Daoy (cell line): ENCODE measurements around the gene MLC1. TPM values are rescaled to one million over a fixed set of nuclear protein-coding genes. Genes with fewer than 3 reads are reported as not detected.
"Not testable (repeated sequence)": the region's sequence is repeated elsewhere in the genome, so short reads cannot be mapped to it uniquely, and the experiment has no call there.

Experiments
- DNase-seq: peaks from one replicate; pipeline ENCODE4 v3.0.0-alpha.2; 2015; ENCODE audit warnings: low read depth
- total RNA-seq: library from RNA; depleted of rRNA; stranded (reverse); fragments of >200 nt; shearing (Covaris generic); gene quantifications from 2 replicates; pipeline ENCODE4 v1.2.3, GENCODE V29; 2014

MLC1 gene
- total RNA-seq, 1 experiment from 2014 or later: not detected

DNA sequence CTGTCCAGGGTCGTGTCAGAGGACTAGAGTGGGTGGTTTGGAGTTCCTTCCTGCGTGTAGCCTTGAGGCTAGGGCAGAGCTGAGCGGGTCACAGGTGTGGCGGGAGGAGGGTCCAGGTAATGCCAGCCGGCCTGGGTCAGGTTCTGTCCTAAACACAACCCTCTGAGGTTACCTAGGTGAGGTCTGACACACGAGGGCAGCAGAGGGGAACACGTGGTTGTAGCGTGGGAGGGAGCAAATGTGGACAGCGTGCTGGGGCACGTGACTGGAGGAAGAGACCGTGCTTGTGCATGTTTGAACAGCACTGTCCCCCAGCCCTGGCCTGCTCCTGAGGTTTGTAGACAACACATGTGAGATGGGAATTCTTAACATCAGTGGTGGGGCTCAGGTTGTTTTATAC, 17.7 kb upstream of the MLC1 start:
- no peak for DNase-seq

DNA sequence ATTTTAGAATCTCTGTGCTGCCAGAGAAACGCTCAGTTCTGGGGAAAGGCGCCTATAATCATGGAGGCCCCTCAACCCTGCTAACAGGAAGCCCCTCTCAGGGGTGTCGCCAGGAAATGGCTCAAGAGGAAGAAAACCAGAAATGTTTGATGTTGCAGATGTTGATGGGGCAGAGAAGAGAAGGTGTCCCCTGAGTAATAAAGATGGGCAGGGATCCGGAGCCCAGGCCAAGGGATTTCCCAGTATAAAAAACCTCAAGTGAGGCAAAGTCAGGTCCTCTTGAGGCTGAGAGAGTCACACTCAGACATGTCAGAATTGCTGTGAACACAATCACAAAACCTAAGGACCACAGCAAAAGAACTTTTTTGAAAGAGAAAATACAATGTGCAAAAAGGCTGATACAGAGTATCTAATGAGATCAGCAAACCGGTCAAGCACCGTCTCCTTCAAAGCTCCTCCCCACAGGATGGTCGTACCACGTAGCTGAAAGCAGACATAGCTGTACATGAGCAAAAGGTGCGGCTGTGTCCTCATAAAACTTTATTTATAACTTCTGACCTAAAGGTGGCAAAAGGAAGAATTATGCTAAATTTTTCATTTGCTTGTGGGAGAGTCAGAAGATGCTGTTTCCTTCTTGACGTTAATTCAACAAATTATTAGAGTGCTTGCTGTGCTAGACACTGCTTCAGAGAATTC, 16.8 kb upstream of the MLC1 start:
- DNase-seq: no peak

DNA sequence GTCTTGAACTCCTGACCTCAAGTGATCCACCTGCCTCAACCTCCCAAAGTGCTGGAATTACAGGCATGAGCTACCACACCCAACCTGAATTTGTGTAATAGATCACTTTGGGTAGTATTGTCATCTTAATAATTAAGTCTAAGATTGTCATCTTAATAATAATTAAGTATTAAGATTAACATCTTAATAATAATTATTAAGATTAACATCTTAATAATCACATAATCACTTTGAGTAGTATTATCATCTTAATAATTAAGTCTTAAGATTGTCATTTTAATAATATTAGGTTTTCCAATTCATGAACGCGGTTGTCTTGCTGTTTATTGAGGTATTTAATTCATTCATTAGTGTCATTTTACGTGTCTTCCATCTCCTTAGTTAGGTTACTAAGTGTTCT, 12.8 kb upstream of the MLC1 start:
- no peak for DNase-seq

DNA sequence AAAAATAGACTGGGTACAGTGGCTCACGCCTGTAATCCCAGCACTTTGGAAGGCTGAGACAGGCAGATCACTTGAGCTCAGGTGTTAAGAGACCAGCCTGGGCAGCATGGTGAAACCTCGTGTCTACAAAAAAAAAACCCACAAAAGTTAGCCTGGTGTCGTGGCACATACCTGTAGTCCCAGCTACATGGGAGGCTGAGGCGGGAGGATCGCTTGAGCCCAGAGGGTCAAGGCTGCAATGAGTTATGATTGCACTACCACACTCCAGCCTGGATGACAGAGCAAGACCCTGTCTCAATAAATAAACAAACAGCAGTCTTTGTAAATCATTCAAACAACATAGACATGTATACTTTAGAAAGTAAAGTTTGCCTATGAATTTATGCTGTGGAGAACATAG, 7.1 kb upstream of the MLC1 start:
- DNase-seq: no peak

DNA sequence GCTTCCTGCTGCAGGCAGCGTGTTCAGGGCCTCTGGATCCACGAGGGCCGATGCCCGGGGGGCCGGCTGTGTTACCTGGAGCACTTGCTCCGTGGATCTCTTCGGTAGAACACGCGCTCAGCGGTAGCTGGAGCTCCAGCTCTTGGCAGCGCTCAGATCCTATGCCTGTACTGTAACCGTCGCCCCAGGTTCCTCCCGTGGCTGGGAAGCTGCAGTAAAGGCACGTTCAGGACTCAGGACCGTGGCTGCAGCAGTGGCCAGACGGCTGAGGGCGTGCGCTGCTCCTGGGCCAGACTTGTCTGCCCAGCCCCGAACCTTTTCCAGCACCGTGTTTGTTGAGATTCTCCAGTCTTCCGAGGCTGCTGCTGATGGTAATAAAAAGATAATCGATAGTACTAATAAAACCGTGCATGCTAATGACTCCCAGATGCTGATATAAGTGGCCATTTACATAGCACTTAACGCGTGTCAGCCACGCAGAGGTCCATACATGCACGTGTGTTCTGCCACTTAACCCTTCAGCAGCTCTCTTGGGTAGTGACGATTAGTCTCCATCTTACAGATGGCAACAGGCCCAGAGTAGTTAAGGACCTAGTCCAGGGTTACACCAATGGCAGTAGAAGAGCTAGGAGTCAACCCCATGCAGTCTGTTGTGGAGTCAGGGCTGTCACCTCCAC, 6.0 kb upstream of the MLC1 start:
- no peak for DNase-seq

DNA sequence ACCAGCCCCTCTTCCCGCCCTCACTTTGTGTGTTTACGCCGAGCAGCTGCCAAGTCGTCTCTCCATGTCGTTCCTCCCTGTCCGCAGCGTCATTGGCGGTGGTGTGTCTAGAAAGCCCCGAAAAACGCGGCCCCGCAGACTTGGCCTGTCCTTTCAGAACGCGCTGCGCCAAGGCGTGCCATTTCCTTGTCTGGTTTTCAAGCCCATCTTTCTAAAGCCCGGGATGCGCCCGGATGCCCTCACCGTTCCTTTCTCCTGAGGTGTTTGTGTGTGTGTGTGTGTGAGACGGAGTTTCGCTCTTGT, 5.1 kb upstream of the MLC1 start:
- DNase-seq: no peak

DNA sequence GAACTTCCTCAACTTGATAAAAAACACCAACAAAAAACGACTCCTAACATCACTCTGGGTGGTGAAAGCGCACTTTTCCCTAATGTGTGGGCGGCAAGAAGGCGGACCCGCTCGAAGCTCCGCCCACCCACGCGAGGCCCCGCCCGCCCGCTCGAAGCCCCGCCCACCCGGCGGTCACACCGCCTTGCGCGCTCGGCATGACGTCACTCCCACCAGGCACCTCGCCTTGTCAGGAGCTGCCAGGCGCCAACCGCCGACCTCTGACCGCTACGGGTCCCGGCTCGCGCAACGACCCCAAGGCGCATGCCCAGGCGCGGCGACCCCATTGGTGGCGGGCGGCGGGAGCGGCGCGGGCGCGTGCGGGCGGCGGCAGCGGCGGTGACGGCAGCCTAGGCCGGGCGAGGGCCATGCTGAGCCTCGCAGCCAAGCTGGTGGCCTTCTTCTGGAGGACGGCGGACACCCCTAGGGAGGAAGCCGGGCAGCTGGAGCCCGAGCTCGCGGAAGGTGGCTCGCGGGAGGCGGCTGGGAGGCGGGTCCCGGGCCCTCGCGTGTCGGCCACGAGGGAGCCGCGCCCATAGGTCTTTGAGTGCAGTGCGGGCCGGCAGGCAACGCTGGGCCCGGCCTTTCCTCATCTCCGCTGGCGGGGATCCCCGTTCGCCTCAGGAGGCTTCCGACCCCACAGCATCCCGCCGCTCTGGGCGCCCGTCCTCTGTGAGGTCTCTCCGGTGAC, 4.6 kb upstream of the MLC1 start, which contains the start of gene MOV10L1:
TSS of gene MOV10L1 (plus strand) at position 325 of the 730 bp plus-strand sequence. CDS start at position 408, 83 bp downstream.
- DNase-seq: no peak

DNA sequence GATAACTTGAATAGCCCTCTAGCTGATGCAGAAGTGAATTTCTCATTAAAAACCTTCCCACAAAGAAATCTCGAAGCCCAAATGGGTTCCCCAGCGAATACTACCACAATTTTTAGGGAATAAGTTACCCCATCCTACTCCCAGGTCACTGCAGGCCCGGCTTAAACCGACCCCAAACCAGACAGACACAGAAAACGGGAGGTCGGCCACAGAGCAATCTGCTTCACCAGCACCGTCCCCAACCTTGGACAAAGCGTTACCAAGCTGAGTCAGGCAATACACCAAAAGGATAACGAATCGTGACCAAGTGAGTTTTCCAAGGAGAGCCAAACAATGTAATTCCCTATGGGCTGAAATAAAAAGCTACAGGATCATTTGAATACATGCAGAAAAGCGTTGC, 4.0 kb upstream of the MLC1 start:
- DNase-seq: no peak

DNA sequence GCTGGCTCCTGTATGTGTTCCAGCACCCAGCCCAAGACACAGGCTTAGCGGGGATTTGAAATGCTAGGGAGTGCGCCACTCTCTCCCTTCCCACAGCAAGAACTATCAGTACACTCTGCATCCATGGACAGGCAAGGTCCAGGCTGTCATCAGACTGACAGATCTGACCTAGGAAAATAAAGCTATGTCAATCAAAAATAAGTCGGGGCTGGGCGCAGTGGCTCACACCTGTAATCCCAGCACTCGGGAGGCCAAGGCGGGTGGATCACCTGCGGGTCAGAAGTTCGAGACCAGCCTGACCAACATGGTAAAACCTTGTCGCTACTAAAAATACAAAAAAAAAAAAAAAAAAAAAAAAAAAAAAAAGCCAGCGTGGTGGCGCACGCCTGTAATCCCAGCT, 2.9 kb upstream of the MLC1 start:
- DNase-seq: no peak

DNA sequence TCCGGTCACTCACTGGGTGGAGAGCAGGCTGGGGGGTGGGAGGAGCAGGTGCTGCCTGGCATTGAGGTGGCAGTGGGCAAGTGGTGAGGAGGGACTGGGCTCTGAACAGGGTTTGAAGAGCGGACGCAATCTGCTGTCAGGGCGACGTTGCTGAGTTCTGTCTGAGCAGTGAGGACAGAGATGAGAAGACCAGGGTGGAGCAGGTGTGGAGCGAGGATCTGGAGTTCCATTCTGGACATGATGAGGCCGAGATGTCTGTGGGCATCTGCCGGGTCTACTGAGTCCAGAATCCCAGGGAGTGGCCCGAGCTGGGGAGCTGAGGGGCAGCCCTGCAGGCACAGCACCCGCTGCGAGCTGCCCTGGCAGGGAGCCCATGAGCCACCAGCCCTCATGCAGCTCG, 2.4 kb upstream of the MLC1 start:
- DNase-seq: no peak

DNA sequence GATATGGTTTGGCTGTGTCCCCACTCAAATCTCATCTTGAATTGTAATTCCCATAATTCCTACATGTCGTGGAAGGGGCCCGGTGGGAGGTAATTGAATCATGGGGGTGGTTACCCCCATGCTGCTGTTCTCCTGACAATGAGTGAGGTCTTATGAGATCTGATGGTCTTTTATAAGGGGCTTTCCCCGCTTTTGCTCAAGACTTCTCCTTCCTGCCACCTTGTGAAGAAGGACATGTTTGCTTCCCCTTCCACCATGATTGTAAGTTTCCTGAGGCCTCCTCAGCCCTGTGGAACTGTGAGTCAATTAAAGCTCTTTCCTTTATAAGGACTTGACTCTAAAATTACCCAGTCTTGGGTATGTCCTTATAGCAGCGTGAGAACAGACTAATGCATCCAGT, 1.7 kb upstream of the MLC1 start:
- not testable (repeated sequence) for DNase-seq

DNA sequence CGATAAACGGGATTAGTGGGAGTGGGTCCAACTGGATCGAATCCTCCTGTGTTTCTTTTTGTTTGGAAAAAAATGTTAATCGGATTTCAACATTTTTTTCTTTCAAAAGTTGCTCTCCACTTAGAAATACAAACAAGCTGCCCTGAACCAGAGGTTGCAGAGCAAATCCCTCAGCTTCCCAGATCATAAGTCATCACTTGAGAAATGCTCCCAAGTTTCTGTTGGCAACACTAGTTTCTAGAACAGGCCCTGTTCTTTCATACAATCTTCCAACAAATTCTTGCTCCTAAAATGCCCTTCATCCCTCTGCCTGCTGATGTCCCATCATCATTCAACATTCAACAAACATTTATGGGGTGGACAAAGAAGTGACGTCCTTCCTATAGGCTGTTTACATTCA, 1.3 kb upstream of the MLC1 start:
- DNase-seq: no peak

DNA sequence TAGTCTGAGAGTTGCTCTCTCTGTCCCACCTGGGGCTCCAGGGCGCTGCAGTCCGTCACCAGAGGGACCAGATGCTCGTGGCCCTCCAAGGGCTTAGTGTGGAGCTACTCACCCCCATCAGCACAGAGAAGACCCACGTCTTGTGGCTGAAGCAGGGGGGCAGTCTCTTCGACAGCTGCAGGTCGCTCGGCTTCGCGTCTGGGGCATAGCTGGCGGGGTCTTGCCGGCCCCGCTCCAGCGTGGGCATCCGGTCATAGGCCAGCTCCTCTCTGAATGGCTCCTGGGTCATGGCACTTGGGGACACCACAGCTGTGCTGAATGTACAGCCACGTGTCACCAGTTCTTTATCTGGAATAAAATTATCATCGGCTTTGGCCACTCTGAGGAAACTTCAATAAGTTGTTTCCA, 608 bp downstream of the MLC1 start:
- DNase-seq: no peak

DNA sequence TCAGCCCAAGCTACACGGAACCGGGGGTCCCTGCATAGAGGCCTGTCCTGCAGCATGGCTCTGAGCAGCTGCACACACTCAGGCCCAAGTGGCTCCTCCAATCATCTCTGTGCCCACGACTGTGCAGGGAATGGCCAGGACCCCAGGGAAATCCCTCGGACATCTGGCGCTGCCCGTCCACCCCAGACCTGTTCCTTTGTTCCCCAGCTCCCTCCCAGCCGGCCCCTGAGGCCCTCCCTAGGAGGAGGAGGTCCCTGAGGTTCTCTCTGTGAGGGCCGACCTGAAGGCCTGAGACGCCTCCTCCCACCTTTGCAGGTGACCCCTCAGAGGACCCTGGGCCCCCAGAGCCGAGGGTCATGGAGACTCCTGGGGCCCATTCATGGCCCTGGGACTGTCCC, 1.1 kb downstream of the MLC1 start:
- DNase-seq: no peak

DNA sequence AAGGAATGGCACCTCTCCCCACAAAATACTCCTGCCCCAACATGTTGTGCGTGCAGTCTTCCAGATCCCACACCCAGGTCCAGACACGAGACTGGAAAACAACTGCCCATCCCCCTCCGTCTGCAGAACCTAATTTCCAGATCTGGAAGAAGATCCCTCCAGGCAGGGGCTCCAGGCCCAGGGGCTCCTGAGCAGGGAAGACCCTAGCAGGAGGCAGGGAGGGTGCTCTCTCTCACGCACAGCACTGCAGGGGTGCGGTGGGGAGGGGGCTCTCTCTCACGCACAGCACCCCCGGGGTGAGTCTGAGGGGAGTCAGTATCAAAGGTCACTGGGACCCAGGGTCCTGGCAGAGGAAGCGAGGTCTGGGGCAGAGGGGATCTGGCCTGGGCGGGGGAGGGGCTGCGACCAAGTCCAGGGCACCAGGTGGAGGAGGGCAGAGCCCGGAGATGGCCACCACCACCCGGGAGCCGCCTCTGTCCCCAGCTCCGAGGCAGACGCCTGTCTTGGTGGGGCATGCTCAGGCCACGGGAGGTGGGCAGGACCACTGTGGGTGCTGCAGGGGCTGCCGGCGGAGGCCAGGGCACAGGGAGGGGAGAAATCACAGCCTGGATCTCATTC, 1.7 kb downstream of the MLC1 start:
- no peak for DNase-seq

DNA sequence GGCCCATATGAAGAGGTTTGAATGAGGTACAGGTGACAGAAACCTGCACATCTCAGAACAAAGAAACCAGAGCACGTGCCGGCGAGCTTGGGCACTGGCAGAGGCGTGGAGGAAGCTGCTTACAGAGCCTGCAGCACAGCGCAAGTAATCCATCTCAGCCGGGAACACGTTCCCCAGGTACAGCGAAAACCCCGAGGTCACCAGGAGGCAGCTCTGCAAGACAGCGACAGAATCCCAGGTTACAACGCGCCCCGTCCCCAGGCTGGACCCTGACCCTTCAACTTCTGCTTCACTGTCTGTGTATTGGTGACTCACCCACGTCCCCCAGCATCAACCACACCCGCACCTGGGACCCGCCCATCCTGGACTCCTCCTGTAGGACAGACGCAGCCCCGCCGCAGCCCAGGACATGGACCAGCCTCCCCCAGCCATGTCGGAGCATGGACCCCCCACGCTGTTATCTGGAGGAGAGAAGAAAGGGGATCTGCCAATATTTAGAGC, 2.2 kb downstream of the MLC1 start:
- no peak for DNase-seq

DNA sequence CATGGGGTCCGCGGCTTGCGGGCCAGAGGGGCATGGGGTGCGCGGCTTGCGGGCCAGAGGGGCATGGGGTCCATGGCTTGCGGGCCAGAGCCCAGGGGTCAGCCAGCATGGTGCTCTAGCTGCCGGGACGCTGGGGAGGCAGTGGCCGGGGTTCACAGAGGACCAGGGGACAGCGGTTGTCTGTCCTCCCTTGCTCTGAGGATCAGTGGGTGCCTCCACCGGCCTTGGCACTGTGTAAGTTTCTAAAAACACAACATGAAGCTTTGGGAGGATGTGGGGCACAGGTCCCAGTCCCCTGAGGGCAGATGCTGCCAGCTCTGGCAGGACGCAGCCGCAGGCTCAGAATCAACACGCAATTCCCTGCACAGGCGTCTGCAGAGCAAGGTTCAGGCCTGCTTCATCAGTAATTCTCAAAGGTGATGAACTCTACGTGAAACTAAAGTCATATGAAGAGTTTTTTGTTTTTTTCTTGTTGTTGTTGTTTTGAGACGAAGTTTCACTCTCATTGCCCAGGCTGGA, 3.0 kb downstream of the MLC1 start:
- no peak for DNase-seq

DNA sequence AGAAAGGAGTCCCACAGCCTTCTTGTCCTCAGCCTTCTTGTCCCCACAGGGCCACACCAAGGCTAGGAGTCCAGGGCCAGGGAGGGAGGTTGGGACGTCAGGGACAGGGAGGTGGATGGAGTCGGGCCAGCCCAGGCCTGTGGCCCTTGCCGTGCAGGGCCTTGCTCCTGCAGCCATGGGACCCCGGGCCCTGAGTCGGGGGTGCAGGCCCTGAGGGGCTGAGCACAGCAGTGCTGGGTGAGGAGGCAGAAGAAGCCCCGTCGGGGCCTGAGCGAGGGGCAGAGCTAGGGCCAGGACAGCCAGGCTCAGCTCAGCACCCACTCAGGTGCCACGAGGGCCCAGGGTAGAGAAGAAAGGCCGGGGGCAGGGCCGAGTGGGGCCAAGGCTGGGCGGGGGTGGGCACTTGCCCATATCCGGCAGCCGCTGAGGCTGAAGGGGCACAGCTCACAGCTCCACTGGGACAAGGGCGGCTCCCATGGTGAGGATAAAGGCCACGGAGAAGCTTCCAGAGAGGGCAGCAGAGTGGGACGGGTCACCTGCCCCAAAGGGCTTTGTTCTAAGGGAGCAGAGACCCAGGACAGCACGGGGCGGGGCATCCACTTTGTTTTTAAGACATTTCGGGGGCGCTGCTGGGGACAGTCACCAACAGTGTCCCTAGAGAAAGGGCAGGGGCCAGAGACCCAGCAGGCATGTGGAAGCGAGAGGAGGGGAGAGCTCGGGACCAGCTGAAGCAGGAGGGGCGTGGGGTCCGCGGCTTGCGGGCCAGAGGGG, 3.6 kb downstream of the MLC1 start:
- no peak for DNase-seq

DNA sequence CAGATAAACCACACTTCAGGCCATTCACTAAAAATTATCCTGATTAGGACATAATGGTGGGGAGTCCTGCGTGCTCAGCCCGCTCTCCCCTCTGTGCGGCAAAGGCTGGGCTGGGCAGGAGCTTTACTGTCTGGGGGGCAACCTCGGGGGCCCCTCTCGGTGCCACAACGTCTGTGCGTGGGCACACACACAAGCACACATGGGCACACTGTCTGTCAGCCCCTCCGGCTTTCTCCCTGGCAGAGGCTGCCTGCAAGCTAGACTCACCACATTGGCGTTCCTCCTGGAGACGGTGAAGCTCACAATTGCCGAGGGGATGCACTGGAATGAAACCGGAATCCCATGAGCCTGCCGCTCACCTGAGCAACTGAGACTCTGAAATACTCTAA, 5.2 kb downstream of the MLC1 start:
- DNase-seq: no peak

DNA sequence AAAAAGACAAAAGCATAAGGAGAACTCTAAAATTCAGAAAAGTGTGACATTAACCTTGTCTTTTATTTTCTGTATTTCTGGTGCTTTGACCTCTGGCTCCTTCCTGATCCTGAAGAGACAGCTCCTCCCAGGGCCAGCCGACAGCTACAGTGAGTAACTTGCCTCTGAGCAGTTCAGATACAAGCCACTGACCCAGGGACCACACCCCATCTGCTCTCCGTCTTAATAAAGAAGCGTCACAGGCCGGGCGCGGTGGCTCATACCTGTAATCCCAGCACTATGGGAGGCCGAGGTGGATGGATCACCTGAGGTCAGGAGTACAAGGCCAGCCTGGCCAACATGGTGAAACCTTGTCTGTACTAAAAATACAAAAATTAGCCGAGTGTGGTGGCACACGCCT, 6.5 kb downstream of the MLC1 start:
- no peak for DNase-seq

DNA sequence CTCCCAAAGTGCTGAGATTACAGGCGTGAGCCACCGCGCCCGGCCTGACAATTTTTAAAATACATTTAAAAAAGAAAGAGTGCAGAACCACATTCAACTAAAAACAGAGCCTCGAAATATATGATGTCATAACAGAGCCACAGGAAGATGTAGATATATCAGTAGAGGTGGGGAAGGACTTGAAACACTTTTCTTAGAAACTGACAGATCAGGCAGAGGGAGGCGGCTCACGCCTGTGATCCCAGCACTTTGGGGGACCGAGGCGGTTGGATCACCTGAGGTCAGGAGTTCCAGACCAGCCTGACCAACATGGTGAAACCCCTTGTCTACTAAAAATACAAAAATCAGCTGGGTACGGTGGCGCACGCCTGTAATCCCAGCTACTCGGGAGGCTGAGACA, 7.0 kb downstream of the MLC1 start:
- no peak for DNase-seq
